ENCODE measurements around the gene PATJ.

The PATJ gene

GRCh38 chr1:62093261-62093660 is 351.0 kb downstream of the PATJ start:
- H3K4me1 ChIP-seq (ENCODE audit: control extremely low read depth in 1 of 4, control insufficient read depth in 4 of 4, insufficient read depth in 4 of 4, low read length in 3 of 4), result no peaks in the 10 kb centered on the region
- H3K36me3 ChIP-seq (ENCODE audit: control insufficient read depth in 4 of 4, insufficient read depth in 4 of 4, low read length in 3 of 4), result peaks cover 0 to 2% (median 0%) of the 10 kb centered on the region in 4 experiments
- H3K27ac ChIP-seq (ENCODE audit: insufficient read depth in 1 of 2, low read depth in 1 of 2, low read length in 2 of 2, poor library complexity in 1 of 2, severe bottlenecking in 2 of 2), result no peak overlapping the region
- H3K4me3 ChIP-seq (ENCODE audit: control insufficient read depth in 1 of 7, extremely low read depth in 1 of 7, insufficient read depth in 4 of 7, low read depth in 2 of 7, low read length in 6 of 7), result no peak overlapping the region
- no CpG with 5 or more reads among the region's 3 CpGs for WGBS (ENCODE audit: insufficient coverage)
- ChIA-PET POLR2A (no interaction called here), CTCF (interaction anchor here (1.7 kb wide), 1 partner anchor 10 kb away, joined by 7 read pairs; no protein-coding TSS in a partner anchor)
- DNase-seq, result no peak
- H3K27me3 ChIP-seq (replicated peaks in 2 of 5; ENCODE audit: control insufficient read depth in 4 of 5, insufficient read depth in 5 of 5, low read length in 4 of 5), result no peaks in the 10 kb centered on the region
- peaks cover 0 to 5% (median 0%) of the 10 kb centered on the region in 5 experiments for H3K9me3 ChIP-seq (ENCODE audit: control extremely low read depth in 1 of 5, control insufficient read depth in 4 of 5, insufficient read depth in 2 of 5, low read depth in 1 of 5, low read length in 4 of 5)

GRCh38 chr1:62097464-62097863 is 355.2 kb downstream of the PATJ start:
- POLR2A ChIA-PET, result no interaction called here
- no peaks in the 10 kb centered on the region for H3K27me3 ChIP-seq (replicated peaks in 2 of 5; ENCODE audit: control insufficient read depth in 4 of 5, insufficient read depth in 5 of 5, low read length in 4 of 5)
- WGBS (ENCODE audit: insufficient coverage), result 100% methylated on average over 1 of the region's 3 CpGs
- H3K4me3 ChIP-seq (ENCODE audit: control insufficient read depth in 1 of 7, extremely low read depth in 1 of 7, insufficient read depth in 4 of 7, low read depth in 2 of 7, low read length in 6 of 7), result no peak overlapping the region
- no peaks in the 10 kb centered on the region for H3K4me1 ChIP-seq (ENCODE audit: control extremely low read depth in 1 of 4, control insufficient read depth in 4 of 4, insufficient read depth in 4 of 4, low read length in 3 of 4)
- no peak overlapping the region for H3K27ac ChIP-seq (ENCODE audit: insufficient read depth in 1 of 2, low read depth in 1 of 2, low read length in 2 of 2, poor library complexity in 1 of 2, severe bottlenecking in 2 of 2)
- peaks cover 0 to 4% (median 0%) of the 10 kb centered on the region in 4 experiments for H3K36me3 ChIP-seq (ENCODE audit: control insufficient read depth in 4 of 4, insufficient read depth in 4 of 4, low read length in 3 of 4)
- DNase-seq, result no peak
- CTCF ChIA-PET, result no interaction called here
- H3K9me3 ChIP-seq (ENCODE audit: control extremely low read depth in 1 of 5, control insufficient read depth in 4 of 5, insufficient read depth in 2 of 5, low read depth in 1 of 5, low read length in 4 of 5), result peaks cover 0 to 10% (median 2%) of the 10 kb centered on the region in 5 experiments

GRCh38 chr1:62100442-62100841 is 358.2 kb downstream of the PATJ start:
- Histone ChIP-seq H3K27ac (ENCODE audit: insufficient read depth in 1 of 2, low read depth in 1 of 2, low read length in 2 of 2, poor library complexity in 1 of 2, severe bottlenecking in 2 of 2) (no peak overlapping the region), H3K27me3 (replicated peaks in 2 of 5; ENCODE audit: control insufficient read depth in 4 of 5, insufficient read depth in 5 of 5, low read length in 4 of 5) (no peaks in the 10 kb centered on the region), H3K4me3 (ENCODE audit: control insufficient read depth in 1 of 7, extremely low read depth in 1 of 7, insufficient read depth in 4 of 7, low read depth in 2 of 7, low read length in 6 of 7) (no peak overlapping the region), H3K36me3 (ENCODE audit: control insufficient read depth in 4 of 4, insufficient read depth in 4 of 4, low read length in 3 of 4) (peaks cover 0 to 4% (median 0%) of the 10 kb centered on the region in 4 experiments), H3K4me1 (ENCODE audit: control extremely low read depth in 1 of 4, control insufficient read depth in 4 of 4, insufficient read depth in 4 of 4, low read length in 3 of 4) (no peaks in the 10 kb centered on the region), H3K9me3 (ENCODE audit: control extremely low read depth in 1 of 5, control insufficient read depth in 4 of 5, insufficient read depth in 2 of 5, low read depth in 1 of 5, low read length in 4 of 5) (peaks cover 0 to 10% (median 2%) of the 10 kb centered on the region in 5 experiments)
- ChIA-PET POLR2A (no interaction called here), CTCF (no interaction called here)
- 100% methylated on average over 1 of the region's 2 CpGs for WGBS (ENCODE audit: insufficient coverage)
- DNase-seq, result no peak

- ChIA-PET CTCF (no interaction called here), POLR2A (no interaction called here)
These were observed 361.6 kb downstream of the PATJ start for GRCh38 chr1:62103846-62104245.

GRCh38 chr1:62107923-62108322 is 365.6 kb downstream of the PATJ start:
- no CpG with 5 or more reads among the region's 1 CpG for WGBS (ENCODE audit: insufficient coverage)
- ChIA-PET POLR2A (no interaction called here), CTCF (no interaction called here)
- no peak for DNase-seq
- Histone ChIP-seq H3K9me3 (ENCODE audit: control extremely low read depth in 1 of 5, control insufficient read depth in 4 of 5, insufficient read depth in 2 of 5, low read depth in 1 of 5, low read length in 4 of 5) (no peaks in the 10 kb centered on the region), H3K27me3 (replicated peaks in 2 of 5; ENCODE audit: control insufficient read depth in 4 of 5, insufficient read depth in 5 of 5, low read length in 4 of 5) (no peaks in the 10 kb centered on the region), H3K4me1 (ENCODE audit: control extremely low read depth in 1 of 4, control insufficient read depth in 4 of 4, insufficient read depth in 4 of 4, low read length in 3 of 4) (no peaks in the 10 kb centered on the region), H3K27ac (ENCODE audit: insufficient read depth in 1 of 2, low read depth in 1 of 2, low read length in 2 of 2, poor library complexity in 1 of 2, severe bottlenecking in 2 of 2) (no peak overlapping the region), H3K4me3 (ENCODE audit: control insufficient read depth in 1 of 7, extremely low read depth in 1 of 7, insufficient read depth in 4 of 7, low read depth in 2 of 7, low read length in 6 of 7) (no peak overlapping the region), H3K36me3 (ENCODE audit: control insufficient read depth in 4 of 4, insufficient read depth in 4 of 4, low read length in 3 of 4) (no peaks in the 10 kb centered on the region)

More at GRCh38 chr1:62103846-62104245, 361.6 kb downstream of the PATJ start:
- Histone ChIP-seq H3K27me3 (replicated peaks in 2 of 5; ENCODE audit: control insufficient read depth in 4 of 5, insufficient read depth in 5 of 5, low read length in 4 of 5) (no peaks in the 10 kb centered on the region), H3K4me3 (ENCODE audit: control insufficient read depth in 1 of 7, extremely low read depth in 1 of 7, insufficient read depth in 4 of 7, low read depth in 2 of 7, low read length in 6 of 7) (no peak overlapping the region), H3K27ac (ENCODE audit: insufficient read depth in 1 of 2, low read depth in 1 of 2, low read length in 2 of 2, poor library complexity in 1 of 2, severe bottlenecking in 2 of 2) (no peak overlapping the region), H3K36me3 (ENCODE audit: control insufficient read depth in 4 of 4, insufficient read depth in 4 of 4, low read length in 3 of 4) (peaks cover 0 to 4% (median 0%) of the 10 kb centered on the region in 4 experiments), H3K9me3 (ENCODE audit: control extremely low read depth in 1 of 5, control insufficient read depth in 4 of 5, insufficient read depth in 2 of 5, low read depth in 1 of 5, low read length in 4 of 5) (peaks cover 0 to 4% (median 0%) of the 10 kb centered on the region in 5 experiments), H3K4me1 (ENCODE audit: control extremely low read depth in 1 of 4, control insufficient read depth in 4 of 4, insufficient read depth in 4 of 4, low read length in 3 of 4) (no peaks in the 10 kb centered on the region)
- 88% methylated on average over 1 of the region's 3 CpGs for WGBS (ENCODE audit: insufficient coverage)
- DNase-seq, result no peak

GRCh38 chr1:62109124-62109523 is 366.8 kb downstream of the PATJ start:
- POLR2A ChIA-PET, result no interaction called here
- no peaks in the 10 kb centered on the region for H3K9me3 ChIP-seq (ENCODE audit: control extremely low read depth in 1 of 5, control insufficient read depth in 4 of 5, insufficient read depth in 2 of 5, low read depth in 1 of 5, low read length in 4 of 5)
- no peaks in the 10 kb centered on the region for H3K27me3 ChIP-seq (replicated peaks in 2 of 5; ENCODE audit: control insufficient read depth in 4 of 5, insufficient read depth in 5 of 5, low read length in 4 of 5)
- no peak overlapping the region for H3K4me3 ChIP-seq (ENCODE audit: control insufficient read depth in 1 of 7, extremely low read depth in 1 of 7, insufficient read depth in 4 of 7, low read depth in 2 of 7, low read length in 6 of 7)
- WGBS (ENCODE audit: insufficient coverage), result 94% methylated on average over 2 of the region's 5 CpGs
- CTCF ChIA-PET, result interaction anchor here (0.6 to 1.6 kb wide), 2 partner anchors 27 to 35 kb away, joined by 3 to 4 read pairs; no protein-coding TSS in a partner anchor
- no peaks in the 10 kb centered on the region for H3K36me3 ChIP-seq (ENCODE audit: control insufficient read depth in 4 of 4, insufficient read depth in 4 of 4, low read length in 3 of 4)
- DNase-seq, result no peak
- no peaks in the 10 kb centered on the region for H3K4me1 ChIP-seq (ENCODE audit: control extremely low read depth in 1 of 4, control insufficient read depth in 4 of 4, insufficient read depth in 4 of 4, low read length in 3 of 4)
- H3K27ac ChIP-seq (ENCODE audit: insufficient read depth in 1 of 2, low read depth in 1 of 2, low read length in 2 of 2, poor library complexity in 1 of 2, severe bottlenecking in 2 of 2), result no peak overlapping the region

- ChIA-PET CTCF (interaction anchor here (1.6 kb wide), 1 partner anchor 34 kb away, joined by 4 read pairs; no protein-coding TSS in a partner anchor), POLR2A (no interaction called here)
- H3K4me1 ChIP-seq (ENCODE audit: control extremely low read depth in 1 of 4, control insufficient read depth in 4 of 4, insufficient read depth in 4 of 4, low read length in 3 of 4), result no peaks in the 10 kb centered on the region
- H3K4me3 ChIP-seq (ENCODE audit: control insufficient read depth in 1 of 7, extremely low read depth in 1 of 7, insufficient read depth in 4 of 7, low read depth in 2 of 7, low read length in 6 of 7), result no peak overlapping the region
- no peak overlapping the region for H3K27ac ChIP-seq (ENCODE audit: insufficient read depth in 1 of 2, low read depth in 1 of 2, low read length in 2 of 2, poor library complexity in 1 of 2, severe bottlenecking in 2 of 2)
- H3K36me3 ChIP-seq (ENCODE audit: control insufficient read depth in 4 of 4, insufficient read depth in 4 of 4, low read length in 3 of 4), result no peaks in the 10 kb centered on the region
- H3K27me3 ChIP-seq (replicated peaks in 2 of 5; ENCODE audit: control insufficient read depth in 4 of 5, insufficient read depth in 5 of 5, low read length in 4 of 5), result no peaks in the 10 kb centered on the region
- 93% methylated on average over 4 of the region's 11 CpGs for WGBS (ENCODE audit: insufficient coverage)
- H3K9me3 ChIP-seq (ENCODE audit: control extremely low read depth in 1 of 5, control insufficient read depth in 4 of 5, insufficient read depth in 2 of 5, low read depth in 1 of 5, low read length in 4 of 5), result no peaks in the 10 kb centered on the region
- no peak for DNase-seq
These were observed 368.0 kb downstream of the PATJ start for GRCh38 chr1:62110198-62110817.

All from common myeloid progenitor, CD34-positive (primary cell).